Caco-2 (cell line): Measurements from ENCODE around the gene LMTK2. TPM values are rescaled to one million over a fixed set of nuclear protein-coding genes. Genes with fewer than 3 reads are reported as not detected.

ENCODE experiments used
- BruUV-seq: library from RNA; stranded (reverse); fragments of 400-500 nt; replicated peaks from 2 replicates; lab custom pipeline; 2021; lab: Mats Ljungman, UMichigan
- CTCF ChIA-PET: fragments of 300-600 bp; sonication (Branson Sonifier 250); formaldehyde crosslinking; loops from one replicate; lab custom pipeline; 2022; ENCODE audit warnings: antibody characterized with exemption; lab: Charles Lee
- POLR2A ChIA-PET: fragments of 300-600 bp; sonication (Branson Sonifier 250); formaldehyde crosslinking; loops from one replicate; lab custom pipeline; 2022; ENCODE audit warnings: antibody characterized with exemption; lab: Charles Lee
- DNase-seq, 2 experiments: peaks; one replicate each; pipeline versions ENCODE4 v3.0.0 to v3.0.0-alpha.2; 2020 to 2022
- H3K27me3 ChIP-seq: replicated peaks from 2 replicates; pipeline ENCODE4 v1.6.0; 2011; ENCODE audit warnings: low read length; ENCODE audit not compliant: control insufficient read depth, insufficient read depth
- H3K36me3 ChIP-seq: 2 replicates; pipeline ENCODE4 v1.5.1; 2011; ENCODE audit warnings: low read length; ENCODE audit not compliant: control insufficient read depth, insufficient read depth
- H3K4me1 ChIP-seq: fragments of 250-450 bp; sonication (Bioruptor Pico); 2 replicates; pipeline ENCODE4 v1.5.1; 2020; ENCODE audit warnings: mild to moderate bottlenecking
- H3K4me3 ChIP-seq: 2 replicates; pipeline ENCODE4 v1.5.1; 2011; ENCODE audit warnings: low read depth, mild to moderate bottlenecking, control low read depth, low read length
- H3K9me3 ChIP-seq: fragments of 250-450 bp; sonication (Bioruptor Pico); 2 replicates; pipeline ENCODE4 v1.5.1; 2020; ENCODE audit warnings: mild to moderate bottlenecking, moderate library complexity
- H3K27ac Mint-ChIP-seq: one replicate; pipeline ENCODE4 v1.8.0; 2022; ENCODE audit warnings: mixed read lengths; ENCODE audit not compliant: unreplicated experiment
- H3K27me3 Mint-ChIP-seq: one replicate; pipeline ENCODE4 v1.8.0; 2022; ENCODE audit warnings: mixed read lengths; ENCODE audit not compliant: insufficient read depth, unreplicated experiment
- H3K36me3 Mint-ChIP-seq: one replicate; pipeline ENCODE4 v1.8.0; 2022; ENCODE audit warnings: mild to moderate bottlenecking, mixed read lengths; ENCODE audit not compliant: insufficient read depth, unreplicated experiment
- H3K4me1 Mint-ChIP-seq: one replicate; pipeline ENCODE4 v1.8.0; 2022; ENCODE audit warnings: low read depth, mixed read lengths; ENCODE audit not compliant: unreplicated experiment
- H3K4me3 Mint-ChIP-seq: one replicate; pipeline ENCODE4 v1.8.0; 2022; ENCODE audit warnings: mild to moderate bottlenecking, moderate library complexity, mixed read lengths; ENCODE audit not compliant: unreplicated experiment
- H3K9me3 Mint-ChIP-seq: one replicate; pipeline ENCODE4 v1.8.0; 2022; ENCODE audit warnings: mixed read lengths; ENCODE audit not compliant: unreplicated experiment
- CTCF ChIP-seq, 2 experiments: fragments of 200-600 bp in 1 of 2; IDR thresholded peaks; 1 replicate in 1 of 2; 2 replicates in 1 of 2; pipeline versions ENCODE4 v1.5.1 to v1.8.0; 2011 to 2022; ENCODE audit warnings: antibody characterized with exemption in 1 of 2, control low read depth in 1 of 2, inconsistent platforms in 1 of 2, low read depth in 1 of 2, low read length in 1 of 2, mild to moderate bottlenecking in 1 of 2, moderate library complexity in 1 of 2; ENCODE audit not compliant: insufficient read depth in 1 of 2, severe bottlenecking in 1 of 2, unreplicated experiment in 1 of 2
- intact Hi-C: fragments of 100-400 bp; cut with micrococcal nuclease; formaldehyde crosslinking; loops from one replicate; pipeline ENCODE4 v1.10.0; 2022; ENCODE audit not compliant: unreplicated experiment
- total RNA-seq: library from RNA; stranded (reverse); gene quantifications from 2 replicates; pipeline ENCODE4 v1.2.3, GENCODE V29; 2022

LMTK2 gene
- total RNA-seq, 1 experiment from 2014 or later, result 21.9 TPM

DNA sequence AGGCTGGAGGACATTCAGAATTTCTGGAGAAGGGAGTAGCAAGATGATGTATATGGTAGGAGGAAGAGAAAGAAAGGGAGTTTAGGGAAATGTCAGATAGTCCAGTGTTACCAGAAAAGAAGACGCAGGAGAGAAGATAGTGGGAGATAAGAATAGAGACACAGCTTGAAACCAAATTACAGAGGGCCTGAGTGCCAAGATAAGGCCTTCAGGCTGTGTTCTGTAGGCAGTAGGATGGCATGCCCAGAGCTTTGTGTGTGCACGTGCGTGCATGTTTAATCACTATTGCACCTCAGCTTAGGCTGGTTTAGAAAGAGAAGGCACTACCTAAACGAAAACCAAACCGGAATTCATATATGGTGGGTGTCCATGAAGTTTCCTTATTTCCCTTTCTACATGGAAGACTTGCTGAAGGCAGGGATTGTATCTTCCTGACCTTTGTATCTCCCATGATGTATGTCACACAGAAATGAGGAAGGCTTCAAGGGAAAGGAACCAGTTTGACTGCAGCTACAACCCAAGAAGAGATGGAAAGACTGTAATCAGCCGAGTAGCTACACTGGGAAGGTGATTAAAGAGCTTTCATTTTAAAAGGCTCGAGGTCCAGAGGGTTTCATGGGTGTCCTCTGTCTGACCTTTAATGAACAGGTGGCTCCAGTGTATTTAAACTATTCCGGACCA lies 68.7 kb downstream of the LMTK2 start:
- H3K4me3 Mint-ChIP-seq, result no peak overlapping the region
- ChIA-PET POLR2A (no interaction called here), CTCF (interaction anchor here (0.6 kb wide), 1 partner anchor 226 kb away, joined by 3 read pairs; the partner anchor contains the start of gene BAIAP2L1)
- no peaks in the 10 kb centered on the region for H3K9me3 ChIP-seq
- H3K27me3 Mint-ChIP-seq, result no peaks in the 10 kb centered on the region
- peaks cover 7% of the 10 kb centered on the region for H3K4me1 Mint-ChIP-seq
- H3K4me1 ChIP-seq, result 0 out of 2 replicates have a peak, but pooled peaks cover 3% of the 10 kb centered on the region
- no peak overlapping the region for H3K27ac Mint-ChIP-seq
- BruUV-seq, result no TSS peak
- DNase-seq, result no peak
- H3K36me3 Mint-ChIP-seq, result peaks cover 8% of the 10 kb centered on the region
- H3K9me3 Mint-ChIP-seq, result no peaks in the 10 kb centered on the region
- no peak overlapping the region for H3K4me3 ChIP-seq
- H3K36me3 ChIP-seq, result no peaks in the 10 kb centered on the region; the same call in 1 of the 2 replicates
- H3K27me3 ChIP-seq, result no peaks in the 10 kb centered on the region
- TF ChIP-seq CTCF (IDR thresholded peaks at IDR 0.05; ENCODE audit: insufficient read depth in 1 of 2, low read depth in 1 of 2, low read length in 1 of 2, severe bottlenecking in 1 of 2, unreplicated experiment in 1 of 2), result no peak
- intact Hi-C loops, result no loop called here

DNA sequence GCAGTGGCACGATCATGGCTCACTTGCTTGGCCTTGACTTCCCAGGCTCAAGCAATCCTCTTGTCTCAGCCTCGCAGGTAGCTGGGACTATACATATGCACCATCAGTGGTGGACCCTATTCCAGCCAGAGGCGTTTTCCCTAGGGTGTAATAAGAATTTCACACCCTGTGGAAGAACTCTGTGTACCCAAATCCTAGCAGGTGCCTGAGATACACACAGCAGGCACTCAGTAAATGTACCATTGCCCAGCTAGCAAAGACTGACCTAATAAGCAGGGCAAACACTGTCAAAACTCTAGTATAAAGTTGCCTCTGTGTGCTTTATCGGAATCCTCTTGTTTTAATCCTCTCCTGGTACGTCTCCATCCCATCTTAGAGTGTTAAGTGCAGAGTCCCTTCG lies 70.9 kb downstream of the LMTK2 start:
- H3K4me3 Mint-ChIP-seq, result no peak overlapping the region
- 0 out of 2 replicates have a peak, but pooled peaks cover 3% of the 10 kb centered on the region for H3K4me1 ChIP-seq
- no peaks in the 10 kb centered on the region for H3K27me3 ChIP-seq
- no peak for DNase-seq
- H3K36me3 ChIP-seq, result no peaks in the 10 kb centered on the region; the same call in 1 of the 2 replicates
- intact Hi-C loops, result no loop called here
- H3K36me3 Mint-ChIP-seq, result peaks cover 10% of the 10 kb centered on the region
- ChIA-PET POLR2A (no interaction called here), CTCF (no interaction called here)
- H3K9me3 Mint-ChIP-seq, result no peaks in the 10 kb centered on the region
- no peak for TF ChIP-seq CTCF (IDR thresholded peaks at IDR 0.05; ENCODE audit: insufficient read depth in 1 of 2, low read depth in 1 of 2, low read length in 1 of 2, severe bottlenecking in 1 of 2, unreplicated experiment in 1 of 2)
- H3K27me3 Mint-ChIP-seq, result no peaks in the 10 kb centered on the region
- no peaks in the 10 kb centered on the region for H3K9me3 ChIP-seq
- H3K4me3 ChIP-seq, result no peak overlapping the region
- peaks cover 7% of the 10 kb centered on the region for H3K4me1 Mint-ChIP-seq
- H3K27ac Mint-ChIP-seq, result no peak overlapping the region
- no TSS peak for BruUV-seq

GRCh38 chr7:98178321-98178720 lies 71.7 kb downstream of the LMTK2 start:
- peaks cover 7% of the 10 kb centered on the region for H3K4me1 Mint-ChIP-seq
- DNase-seq, result no peak
- intact Hi-C loops, result no loop called here
- no peaks in the 10 kb centered on the region for H3K27me3 ChIP-seq
- no peak overlapping the region for H3K27ac Mint-ChIP-seq
- H3K36me3 ChIP-seq, result no peaks in the 10 kb centered on the region; the same call in 1 of the 2 replicates
- H3K9me3 ChIP-seq, result no peaks in the 10 kb centered on the region
- BruUV-seq, result no TSS peak
- ChIA-PET POLR2A (no interaction called here), CTCF (no interaction called here)
- no peak overlapping the region for H3K4me3 ChIP-seq
- H3K4me1 ChIP-seq, result no peaks in the 10 kb centered on the region
- no peaks in the 10 kb centered on the region for H3K27me3 Mint-ChIP-seq
- H3K4me3 Mint-ChIP-seq, result no peak overlapping the region
- H3K9me3 Mint-ChIP-seq, result no peaks in the 10 kb centered on the region
- peaks cover 10% of the 10 kb centered on the region for H3K36me3 Mint-ChIP-seq
- no peak for TF ChIP-seq CTCF (IDR thresholded peaks at IDR 0.05; ENCODE audit: insufficient read depth in 1 of 2, low read depth in 1 of 2, low read length in 1 of 2, severe bottlenecking in 1 of 2, unreplicated experiment in 1 of 2)
